GM19238 (cell line): ENCODE data around the gene IQSEC1.

Source experiments
- DNase-seq: peaks from one replicate; pipeline ENCODE4 v3.0.0; 2011; ENCODE audit warnings: low spot score; ENCODE audit not compliant: insufficient read length

The IQSEC1 gene

DNA sequence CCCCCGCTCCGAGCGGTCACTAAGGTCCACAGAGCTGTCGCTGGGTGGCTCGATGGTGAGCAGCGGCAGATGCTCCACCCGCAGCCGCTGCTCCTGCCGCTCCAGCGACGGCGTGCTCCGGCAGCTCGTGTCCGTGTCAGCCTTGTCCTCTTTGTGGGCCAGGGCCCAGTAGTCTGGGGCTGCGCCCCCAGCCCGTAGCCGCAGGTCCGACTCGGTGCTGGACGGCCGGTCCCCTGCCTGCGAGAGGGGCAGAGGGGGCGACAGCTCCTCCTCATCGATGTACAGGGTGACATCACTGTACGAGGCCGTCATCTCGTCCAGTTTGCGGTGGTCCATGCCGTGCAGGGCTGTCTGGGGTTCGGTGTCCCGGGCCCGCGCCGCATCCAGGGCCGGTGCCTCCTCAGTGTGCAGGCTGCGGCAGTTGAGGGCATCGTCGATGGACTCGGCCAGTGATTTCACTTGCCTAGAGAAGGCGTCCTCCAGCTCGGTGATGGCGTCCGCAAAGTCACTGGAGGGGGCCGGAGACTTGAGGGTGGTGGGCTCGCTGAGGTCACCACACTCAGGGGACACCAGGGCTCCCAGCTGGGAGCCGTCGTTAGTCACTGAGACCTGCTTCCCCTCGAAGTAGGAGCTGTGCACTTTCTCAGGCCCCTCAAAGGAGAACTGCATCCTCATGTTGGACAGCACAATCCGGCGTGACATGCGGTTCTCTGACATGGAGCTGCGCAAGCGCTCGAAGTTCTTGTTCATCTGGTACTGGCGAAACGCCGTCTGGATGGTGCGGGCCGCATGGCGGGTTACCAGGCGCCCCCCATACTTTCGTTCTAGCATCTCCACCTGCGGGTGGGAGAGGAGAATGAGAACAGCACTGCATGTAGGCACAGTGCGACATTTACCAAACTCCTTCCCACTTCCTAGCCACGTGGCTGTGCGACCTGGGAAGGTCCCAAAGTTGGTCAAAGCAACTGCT lies 137.1 kb downstream of the IQSEC1 start:
- no peak for DNase-seq

DNA sequence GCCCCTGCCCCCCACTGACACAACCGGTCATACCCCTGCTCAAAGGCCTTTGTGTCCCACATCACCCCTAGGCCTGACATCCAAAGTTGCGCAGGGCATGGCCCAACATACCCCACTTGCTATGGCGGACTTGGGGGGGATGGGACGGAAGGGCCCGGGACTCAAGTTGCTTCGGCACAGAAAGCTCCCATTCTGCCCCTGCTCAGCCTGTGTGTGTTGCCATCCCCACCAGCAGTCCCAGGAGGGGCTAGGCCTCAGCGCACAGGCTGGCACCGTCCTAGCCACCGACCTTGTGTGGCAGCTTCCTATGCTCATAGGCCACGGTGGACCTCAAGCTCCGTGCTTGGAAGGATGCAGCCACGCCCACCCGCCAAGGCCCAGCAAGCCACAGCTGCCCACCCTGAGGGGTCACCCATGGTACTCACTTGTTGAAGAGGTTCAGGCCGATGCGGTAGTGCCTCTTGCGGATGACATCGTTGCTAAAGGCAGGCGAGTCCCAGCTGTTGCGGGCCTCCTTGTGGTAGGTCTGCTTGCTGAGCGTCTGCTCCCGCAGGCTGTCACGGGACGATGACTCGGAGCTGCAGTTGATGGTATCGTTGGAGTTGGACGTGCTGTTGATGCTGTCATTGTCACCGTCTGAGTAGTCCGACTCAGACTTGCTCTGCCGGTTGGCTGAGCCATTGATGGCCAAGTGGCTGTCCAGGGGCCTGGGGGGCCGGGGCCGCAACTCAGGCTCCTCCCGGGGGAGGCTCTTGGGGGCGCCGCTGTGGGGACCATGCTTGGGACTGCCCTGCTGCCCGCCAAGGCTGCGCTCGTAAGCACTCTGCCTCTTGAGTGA lies 138.0 kb downstream of the IQSEC1 start:
- DNase-seq: no peak

DNA sequence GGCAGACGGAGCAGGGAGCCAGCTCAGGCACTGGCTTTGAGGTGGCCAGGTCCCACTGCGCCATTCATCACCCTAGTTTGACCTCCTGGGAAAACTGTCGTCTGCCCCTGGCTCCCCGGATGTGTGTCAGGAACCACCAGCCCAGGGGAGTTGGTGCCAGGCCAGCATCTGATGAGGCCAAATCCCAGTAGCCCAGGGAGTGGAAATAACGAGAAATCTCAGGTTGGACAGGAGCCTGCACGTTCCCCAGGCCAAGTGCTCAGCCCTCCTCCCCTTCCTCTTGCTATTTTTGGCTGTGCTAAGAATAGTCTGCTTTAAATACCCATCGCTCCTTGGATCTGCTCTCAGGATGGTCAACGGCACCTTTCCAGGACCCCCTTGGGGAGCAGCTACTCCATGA lies 138.8 kb downstream of the IQSEC1 start:
- DNase-seq: no peak

DNA sequence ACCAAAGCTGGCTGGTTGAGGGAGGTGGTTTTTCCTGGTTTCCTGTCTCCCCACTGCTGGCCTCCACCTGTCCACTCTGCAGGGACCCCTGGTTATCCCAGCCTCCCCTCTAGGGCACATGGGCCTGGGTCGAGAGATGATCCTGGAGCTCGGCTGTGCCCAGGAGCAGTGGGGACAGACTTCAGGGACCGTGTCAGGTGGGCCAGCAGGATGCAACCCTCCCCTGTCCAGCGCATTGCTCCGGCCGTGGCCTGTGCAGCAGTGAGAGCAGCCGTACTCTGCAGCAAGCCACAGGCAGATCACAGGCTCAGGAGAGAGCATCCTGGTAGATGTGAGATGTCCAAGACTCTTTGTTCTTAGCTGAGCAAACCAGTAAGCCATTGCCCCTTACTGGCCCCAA lies 139.3 kb downstream of the IQSEC1 start:
- DNase-seq: no peak

DNA sequence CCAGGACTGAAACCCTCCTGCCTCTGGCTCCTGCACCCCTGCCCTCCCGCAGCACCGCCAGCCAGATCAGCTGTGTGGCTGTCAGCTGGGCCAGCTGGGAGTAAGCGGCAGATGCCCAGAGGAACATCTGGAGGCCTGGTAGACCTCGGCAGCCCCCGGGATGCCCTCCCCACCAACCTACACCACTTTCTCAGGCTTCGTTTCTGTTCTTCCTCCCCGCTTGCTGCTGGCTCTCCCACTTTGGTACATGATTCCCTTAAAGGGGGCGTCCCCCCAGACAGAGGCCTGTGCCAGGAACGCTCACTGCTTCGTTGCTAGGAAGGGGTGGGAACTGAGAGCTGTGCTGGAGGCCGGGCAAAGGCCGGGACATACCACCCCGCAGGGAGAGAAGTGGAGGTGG lies 140.5 kb downstream of the IQSEC1 start:
- no peak for DNase-seq

DNA sequence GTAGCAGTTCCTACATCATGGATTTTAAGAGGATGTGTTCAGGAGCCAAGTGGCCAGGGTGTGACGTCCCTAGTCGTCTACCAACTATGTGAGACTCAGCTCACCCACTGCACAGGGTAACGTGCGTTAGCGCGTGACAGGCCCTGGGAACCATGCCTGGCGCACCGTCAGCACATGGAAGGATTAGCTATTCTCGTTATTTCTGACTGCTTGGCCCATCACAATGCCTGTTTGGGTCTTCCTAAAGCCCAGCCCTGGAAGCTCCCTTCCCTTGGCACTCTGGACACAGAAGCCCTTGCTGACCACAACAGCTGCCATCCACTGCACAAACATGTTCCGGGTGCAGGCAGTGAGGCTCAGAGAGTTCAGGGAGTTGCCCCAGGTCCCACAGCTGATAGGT lies 140.9 kb downstream of the IQSEC1 start:
- DNase-seq: no peak

DNA sequence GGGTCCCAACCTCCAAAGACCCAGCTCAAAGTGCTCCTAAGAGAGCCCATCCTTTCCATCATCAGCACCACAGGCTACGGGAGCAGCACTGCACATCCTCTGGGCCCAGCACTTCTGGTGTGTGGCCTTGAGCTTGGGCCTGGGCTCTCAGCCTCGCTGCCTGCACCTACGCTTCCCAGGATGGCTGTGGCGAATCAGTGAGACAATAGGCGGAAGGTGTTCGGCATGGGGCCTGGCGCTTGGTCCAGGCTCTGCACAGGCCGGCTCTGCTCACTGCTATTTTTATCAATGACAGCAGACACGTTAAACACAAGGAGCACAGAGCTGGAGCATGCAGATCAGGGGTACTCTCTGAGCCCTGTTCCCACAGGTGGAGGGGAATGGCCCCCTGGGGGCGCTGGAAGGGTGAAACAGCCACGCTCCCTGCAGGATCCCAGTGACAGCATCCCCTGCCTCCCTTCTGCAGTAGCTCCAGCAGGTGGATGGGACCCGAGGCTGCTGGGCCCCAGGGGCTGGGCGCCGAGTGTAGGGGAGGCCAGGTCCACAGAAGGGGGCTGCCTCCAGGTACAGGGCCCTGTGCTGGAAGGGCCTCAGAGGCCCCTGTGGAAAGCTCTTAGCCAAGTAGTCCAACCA lies 141.8 kb downstream of the IQSEC1 start:
- DNase-seq: no peak

DNA sequence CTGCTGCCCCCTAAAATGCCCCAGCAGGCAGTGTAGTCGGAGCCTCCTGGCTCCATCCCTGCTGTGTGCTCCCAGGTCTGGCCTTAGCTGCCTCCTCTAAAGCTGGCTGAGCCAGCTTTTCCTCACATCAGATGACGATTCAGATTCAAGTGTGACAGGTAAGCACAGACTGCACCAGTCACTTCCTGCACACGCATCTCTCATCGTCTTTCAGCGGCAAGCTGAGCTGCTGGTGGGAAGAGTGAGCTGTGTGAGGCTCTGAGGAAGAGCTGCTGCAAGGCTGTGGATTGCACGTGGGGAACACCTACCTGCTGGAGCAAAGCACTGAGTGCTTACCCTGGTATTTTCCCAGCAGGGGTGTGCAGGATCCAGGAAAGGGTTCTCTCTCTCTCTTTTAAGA lies 143.4 kb downstream of the IQSEC1 start:
- DNase-seq: no peak

DNA sequence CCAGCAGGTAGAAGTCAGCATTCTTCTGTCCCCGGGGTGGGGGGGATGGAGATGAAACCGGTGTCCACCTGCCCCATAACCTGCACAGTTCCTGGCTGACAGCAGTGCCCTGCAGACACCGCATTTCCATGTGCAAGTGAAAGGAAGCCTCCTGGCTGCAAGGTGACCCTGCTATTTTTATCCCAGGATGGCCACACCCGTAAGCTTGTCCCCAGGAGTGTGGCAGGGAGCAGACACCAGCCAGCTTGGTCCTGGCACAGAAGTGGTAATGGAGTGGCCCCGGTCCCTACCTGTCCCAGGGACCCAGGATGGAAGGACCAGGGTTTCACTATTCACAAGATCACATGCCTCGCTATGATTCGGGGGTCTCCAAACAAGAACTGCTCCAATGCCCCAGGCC lies 146.6 kb downstream of the IQSEC1 start:
- DNase-seq: no peak

DNA sequence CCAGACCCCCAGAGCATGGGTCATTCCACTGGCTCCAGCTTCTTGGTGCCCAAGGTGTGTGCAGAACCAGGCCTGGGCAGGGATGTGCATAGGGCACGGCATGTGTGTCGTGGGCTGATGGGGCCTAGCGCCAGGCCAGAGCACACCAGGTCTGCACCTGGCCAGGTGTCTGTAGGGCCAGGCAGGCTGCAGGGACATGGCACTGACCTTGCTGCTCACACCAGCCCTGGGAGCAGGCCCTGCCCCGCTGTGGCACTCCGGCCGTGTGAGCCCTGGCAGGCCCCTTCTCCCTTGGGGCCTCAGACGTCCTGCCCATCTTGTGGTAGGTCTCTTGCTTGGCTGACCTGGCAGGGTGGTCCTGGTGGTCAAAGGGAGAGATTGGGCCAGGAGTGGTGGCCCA lies 147.6 kb downstream of the IQSEC1 start:
- DNase-seq: no peak

DNA sequence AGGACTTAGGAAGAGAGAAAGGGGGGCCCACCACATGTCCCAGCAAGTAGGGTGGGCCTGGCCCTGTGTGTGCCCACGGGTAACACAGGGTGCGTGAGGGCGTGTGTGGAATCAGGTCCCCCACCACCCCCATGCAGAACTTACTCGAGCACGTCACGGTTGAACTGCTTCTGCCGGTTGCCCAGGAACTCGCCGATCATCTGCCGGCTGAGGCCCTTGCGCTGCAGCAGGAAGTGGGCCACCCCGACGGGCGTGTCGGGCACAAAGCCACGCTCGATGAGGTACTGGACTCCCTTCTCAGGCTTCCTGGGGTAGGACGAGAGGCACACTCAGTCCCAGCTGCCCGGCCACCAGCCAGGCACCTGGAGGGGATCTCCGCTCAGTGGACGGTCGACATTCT lies 148.8 kb downstream of the IQSEC1 start:
- peak; percentile 41 for DNase-seq

DNA sequence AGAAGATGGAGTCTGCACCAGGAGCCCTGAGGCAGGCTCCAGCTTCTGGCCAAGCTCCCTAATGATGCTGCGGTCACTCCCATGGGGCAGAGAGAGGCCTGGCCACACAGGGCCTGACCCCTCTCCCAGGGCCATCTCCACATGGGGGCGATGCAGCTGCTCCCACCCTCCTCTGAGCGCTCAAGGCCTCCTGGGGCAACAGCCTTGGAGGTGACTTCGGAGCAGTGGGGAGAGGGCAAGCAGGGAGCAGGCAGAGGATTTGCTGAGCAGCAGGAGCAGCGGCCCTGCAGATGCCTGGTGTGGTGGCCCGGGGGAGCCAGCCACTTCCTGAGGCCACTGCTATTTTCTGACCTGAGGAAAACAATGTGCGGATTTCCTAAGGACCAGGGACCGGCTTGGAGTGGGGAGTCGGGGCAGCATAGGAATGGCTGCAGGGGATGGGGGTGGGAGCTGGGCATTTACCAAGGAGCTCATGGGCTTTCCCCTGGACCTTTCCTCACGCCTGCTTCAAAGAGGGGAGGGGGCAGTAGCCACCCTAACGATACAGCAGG lies 150.3 kb downstream of the IQSEC1 start:
- DNase-seq: no peak

DNA sequence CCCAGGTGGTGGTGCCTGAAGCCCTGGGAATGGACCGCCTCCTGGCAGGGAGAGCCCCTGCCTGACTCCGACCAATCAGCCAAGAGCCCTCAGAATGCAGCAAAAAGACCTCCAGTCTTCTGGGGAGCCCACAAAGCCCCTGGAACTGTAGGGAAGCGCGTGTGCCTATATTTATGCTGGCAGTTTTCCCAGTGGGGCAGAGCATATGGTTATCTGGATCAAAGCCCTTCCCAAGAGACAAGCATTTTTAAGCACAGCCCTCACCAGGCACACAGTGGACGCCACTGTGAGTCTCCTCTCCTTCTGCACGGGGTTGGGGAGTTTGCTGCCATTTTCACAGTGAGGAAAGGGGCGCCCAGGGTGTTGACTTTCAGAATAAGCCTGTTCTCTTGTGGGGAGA lies 150.9 kb downstream of the IQSEC1 start:
- no peak for DNase-seq

DNA sequence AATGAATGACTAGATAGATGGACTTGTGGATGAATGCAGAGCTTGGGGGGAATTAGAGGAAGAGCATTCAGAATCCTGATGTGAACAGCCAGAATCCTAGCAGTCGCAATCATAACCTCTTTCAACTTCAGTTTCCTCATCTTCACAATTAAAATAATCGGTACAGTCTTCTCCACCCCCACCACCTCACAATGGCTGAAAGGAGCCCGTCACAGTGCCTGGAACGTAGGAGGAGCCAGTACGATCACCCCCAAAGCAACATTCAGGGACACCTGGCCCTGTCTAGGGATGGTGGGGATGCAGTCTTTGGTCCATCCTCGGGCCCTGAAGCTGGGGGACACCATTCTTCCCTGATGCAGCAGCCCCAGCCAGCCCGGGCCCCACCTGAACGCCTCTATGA lies 151.5 kb downstream of the IQSEC1 start:
- no peak for DNase-seq

DNA sequence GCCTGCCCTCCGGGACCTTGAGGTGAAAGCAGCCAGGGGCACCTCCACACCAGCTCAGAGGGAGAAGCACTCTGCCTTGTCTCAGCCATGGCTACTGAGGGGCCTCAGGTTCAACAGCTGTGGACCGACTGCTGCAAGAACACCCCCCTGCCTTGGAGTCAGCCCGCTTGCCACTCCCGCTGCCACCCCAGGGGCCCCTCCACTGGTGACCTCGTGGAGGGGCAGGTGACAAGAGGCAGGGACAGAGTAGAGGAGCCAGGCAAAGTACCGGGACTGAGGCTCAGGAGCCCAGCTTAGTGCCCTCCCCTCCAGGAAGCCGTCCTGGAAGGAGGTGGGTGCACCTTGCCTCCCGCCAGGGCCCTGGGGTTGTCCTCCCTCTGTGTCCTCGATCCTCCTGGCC lies 152.3 kb downstream of the IQSEC1 start:
- DNase-seq: no peak

DNA sequence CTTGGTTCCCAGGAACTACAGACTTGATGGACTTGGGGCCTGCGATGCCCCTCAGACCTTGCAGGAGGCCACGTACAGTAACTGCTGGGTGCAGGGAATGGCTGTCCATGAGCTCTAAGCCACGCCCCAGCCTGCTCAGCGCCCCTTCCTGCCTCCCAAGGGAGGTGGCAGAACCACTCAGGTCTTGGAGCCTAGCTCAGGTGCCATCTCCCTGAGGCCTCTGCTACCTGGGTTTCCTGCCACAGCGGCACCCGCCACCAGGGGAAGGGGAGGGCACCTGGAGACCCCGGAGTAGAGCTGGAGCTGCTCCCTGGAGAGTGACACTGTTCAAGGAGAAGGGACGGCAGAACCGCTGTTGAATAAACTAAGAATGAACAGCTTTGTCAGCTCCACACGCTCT lies 154.0 kb downstream of the IQSEC1 start:
- DNase-seq: no peak

DNA sequence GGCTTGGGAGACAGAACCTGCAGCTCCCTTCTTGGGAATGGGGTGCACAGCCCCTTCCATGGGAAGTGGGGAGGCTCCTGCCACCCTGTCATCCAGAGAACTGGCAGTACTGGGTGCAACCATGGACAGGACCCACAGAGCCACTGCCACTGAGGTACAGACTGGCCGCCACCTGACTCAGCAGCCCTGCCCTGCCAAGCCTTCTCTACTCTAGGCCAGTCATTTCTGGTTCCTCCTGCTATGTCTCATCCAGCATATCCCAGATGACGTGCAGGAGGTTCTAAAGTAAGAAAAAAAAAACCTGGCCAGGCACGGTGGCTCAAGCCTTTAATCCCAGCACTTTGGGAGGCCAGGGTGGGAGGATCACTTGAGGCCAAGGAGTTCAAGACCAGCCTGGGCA lies 155.0 kb downstream of the IQSEC1 start:
- no peak for DNase-seq

DNA sequence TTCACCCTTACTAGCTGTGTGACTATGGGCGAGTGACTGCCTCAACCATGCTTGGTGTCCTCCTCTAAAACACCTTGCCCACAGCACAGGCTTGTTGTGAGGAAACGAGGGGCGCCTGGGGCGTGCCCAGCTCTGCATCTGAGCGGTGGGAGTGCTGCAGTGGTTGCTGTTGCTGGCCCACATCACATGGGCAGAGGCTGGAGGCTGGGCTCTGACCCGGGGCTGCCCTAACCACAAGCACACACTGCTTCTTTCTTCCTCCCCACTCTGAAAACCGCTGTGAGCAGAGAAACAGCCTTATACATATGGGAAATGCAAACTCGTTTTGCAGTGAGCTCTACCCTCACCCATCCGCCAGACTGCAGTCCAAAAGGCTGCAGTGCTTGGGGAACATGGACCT lies 157.1 kb downstream of the IQSEC1 start:
- peak; percentile 45 for DNase-seq

DNA sequence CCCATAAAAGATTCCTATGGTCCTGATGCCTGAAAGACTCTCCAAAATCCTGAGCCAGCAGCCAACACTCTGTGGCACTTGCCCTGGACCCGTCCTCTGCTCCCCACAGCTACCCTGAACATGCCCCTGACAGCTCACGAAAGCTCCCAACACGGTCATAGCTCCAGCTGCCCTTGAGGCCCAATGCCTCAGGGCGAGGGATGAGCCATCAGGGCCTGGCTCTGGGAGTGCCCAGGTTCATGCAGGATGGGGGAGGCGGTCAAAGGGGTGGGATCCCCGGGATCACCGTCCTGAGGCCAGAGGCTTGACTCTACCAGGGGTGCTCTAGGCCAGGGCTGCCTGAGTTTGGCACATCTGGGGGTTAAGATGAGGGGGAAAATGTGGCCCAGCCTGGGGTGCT lies 159.1 kb downstream of the IQSEC1 start:
- no peak for DNase-seq

DNA sequence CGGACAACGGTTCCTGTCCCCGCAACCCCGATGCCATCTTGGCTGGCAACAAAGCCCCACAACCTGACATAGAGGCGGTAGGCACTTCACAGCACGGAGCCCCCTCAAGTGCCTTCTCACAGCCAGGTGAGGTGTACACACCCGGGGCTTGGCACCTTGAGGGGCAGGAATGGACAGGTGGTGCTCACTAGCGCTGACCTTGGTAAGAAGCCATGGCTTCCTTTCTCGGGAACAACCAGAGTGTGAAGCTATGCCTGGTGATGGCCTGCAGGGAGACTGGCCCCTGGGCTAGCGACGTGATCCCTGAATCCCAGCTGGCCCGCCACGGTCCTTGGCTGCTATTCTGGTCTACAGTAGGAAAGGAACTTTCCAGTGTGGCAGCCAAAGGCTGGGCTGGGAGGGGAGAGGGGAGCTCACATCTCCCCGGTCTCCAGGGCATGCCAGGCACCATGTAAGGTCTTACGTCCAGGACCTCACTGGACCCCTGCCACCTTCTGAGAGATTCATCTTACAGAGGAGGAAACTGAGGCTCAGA lies 161.3 kb downstream of the IQSEC1 start:
- DNase-seq: no peak

DNA sequence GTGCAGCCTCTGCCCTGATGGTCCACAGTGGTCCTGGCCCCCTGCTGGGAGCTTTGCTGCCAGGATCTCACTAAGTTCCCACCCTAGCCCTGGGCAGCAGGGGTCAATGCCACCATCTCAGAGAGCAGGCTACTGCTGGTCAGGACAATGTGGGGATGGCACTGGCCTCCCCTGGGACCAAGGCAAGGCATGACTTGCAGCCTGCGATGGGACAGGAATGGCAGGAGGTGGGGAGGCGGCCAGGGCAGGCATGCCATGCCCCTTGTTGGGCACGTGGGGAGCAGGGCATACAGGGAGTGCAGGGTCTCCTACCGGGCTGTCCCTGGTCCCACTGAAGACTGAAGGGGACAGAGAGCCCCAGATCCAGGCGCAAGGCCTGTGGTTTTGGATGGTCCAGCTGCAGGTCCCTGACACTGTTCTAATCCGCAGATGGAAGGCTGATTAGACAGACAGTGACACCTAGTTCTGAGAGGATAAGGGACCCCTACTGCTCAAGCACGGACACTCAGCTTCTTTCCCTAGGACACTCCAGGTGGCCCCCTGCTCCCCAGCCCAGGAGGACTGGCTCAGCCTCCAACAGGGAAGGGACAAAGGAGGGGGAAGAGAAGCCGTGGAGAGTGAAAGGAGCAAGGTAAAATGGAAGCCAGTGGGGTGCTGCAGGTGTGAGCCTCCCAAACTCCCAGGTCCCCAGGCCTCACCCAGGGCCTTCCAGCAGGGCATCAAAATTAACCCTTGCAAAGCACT lies 162.7 kb downstream of the IQSEC1 start:
- no peak for DNase-seq
